ENCODE data around the gene TMED5. TPM values are rescaled to one million over a fixed set of nuclear protein-coding genes. Genes with fewer than 3 reads are reported as not detected.
"Not testable (repeated sequence)": the region's sequence is repeated elsewhere in the genome, so short reads cannot be mapped to it uniquely, and the experiment has no call there.

Gene TMED5
- total RNA-seq, 6 experiments from 2014 or later: 65.3 to 154 (median 88.9) TPM

- H3K36me3 ChIP-seq: no peaks in the 10 kb centered on the region
- H3K4me3 ChIP-seq: no peak overlapping the region
- no peak for TF ChIP-seq CTCF (IDR thresholded peaks at IDR 0.05)
- no peak for TF ChIP-seq POLR2A (IDR thresholded peaks at IDR 0.05)
- no peak overlapping the region for H3K27ac ChIP-seq
- no peak for DNase-seq
- H3K4me1 ChIP-seq: no peaks in the 10 kb centered on the region
- no peaks in the 10 kb centered on the region for H3K27me3 ChIP-seq
- ATAC-seq: no peak
- H3K9me3 ChIP-seq: no peaks in the 10 kb centered on the region
- intact Hi-C loops (cut with DNase I): no loop called here
- WGBS (ENCODE audit: insufficient coverage, low coverage, low lambda C conversion rate, missing lambda C conversion rate): 100% methylated on average over 3 of the region's 3 CpGs
Measured at GRCh38 chr1:93190432-93190831, 10.2 kb upstream of the TMED5 start.

DNA sequence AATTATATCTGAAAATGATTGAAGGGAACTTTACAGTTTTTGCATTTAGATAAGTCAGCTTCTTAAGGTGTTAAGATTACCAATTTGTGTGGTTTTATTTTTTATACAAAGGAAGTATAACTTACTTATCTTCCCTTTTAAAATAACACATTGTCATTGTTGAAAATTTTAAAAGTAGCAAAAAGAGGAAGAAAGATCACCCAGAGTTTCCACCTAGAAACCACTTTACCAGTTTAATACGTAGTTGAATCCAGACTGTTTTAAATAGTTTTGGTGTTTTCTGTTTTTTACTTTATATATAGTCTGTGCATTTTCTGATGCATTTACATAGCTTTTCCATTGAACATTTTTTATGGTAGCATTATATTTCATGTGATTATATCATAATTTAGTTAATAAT is 6.5 kb upstream of the TMED5 start:
- no peak for TF ChIP-seq POLR2A (IDR thresholded peaks at IDR 0.05)
- TF ChIP-seq CTCF (IDR thresholded peaks at IDR 0.05): no peak
- intact Hi-C loops (cut with DNase I): no loop called here
- no peak for DNase-seq
- WGBS (ENCODE audit: insufficient coverage, low coverage, low lambda C conversion rate, missing lambda C conversion rate): 67% methylated on average over 1 of the region's 1 CpG
- no peak overlapping the region for H3K27ac ChIP-seq
- no peak for ATAC-seq
- no peaks in the 10 kb centered on the region for H3K4me1 ChIP-seq
- no peaks in the 10 kb centered on the region for H3K36me3 ChIP-seq
- H3K27me3 ChIP-seq: no peaks in the 10 kb centered on the region
- no peaks in the 10 kb centered on the region for H3K9me3 ChIP-seq
- H3K4me3 ChIP-seq: no peak overlapping the region

DNA sequence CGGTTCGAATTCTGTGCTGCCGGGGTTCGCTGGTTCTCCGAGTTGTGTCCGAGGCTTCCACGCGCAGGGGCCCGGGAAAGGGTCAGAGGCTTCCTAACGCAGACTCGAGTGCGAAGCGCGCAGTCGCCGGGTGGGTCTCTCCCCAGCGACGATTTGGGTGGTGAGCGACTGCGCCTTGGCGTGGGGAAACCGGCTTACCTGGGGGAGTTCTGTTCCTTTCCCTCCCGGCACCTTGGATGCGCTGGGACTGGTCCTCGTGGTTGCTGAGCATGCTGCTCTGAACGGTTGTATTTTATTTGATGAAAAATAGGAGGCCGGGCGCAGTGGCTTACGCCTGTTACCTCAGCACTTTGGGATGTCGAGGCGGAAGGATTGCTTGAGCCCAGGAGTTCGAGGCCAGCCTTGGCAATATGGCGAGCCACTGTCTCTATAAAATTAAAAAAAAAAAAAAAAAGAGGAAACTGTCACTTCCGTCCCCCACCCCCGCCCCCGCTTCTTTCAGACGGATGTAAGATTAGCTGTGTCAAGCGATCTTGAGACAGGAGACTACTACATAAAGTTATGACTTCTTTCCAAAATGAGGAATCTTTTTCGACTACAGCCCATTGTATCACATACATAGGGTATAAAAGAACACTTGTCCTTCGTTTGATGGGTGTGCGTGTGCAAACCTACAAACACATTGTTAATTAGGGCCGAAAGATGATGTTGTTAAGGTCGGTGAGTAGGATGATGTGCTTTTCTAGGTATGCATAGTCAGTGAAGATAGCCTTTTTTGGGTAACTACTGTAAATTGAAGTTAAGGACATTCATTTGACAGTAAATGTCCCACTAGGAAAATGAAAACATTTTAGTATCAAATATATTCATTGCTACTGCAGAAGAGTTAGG is 755 bp upstream of the TMED5 start, which contains the start of gene CCDC18:
TSS of gene CCDC18 (plus strand) at position 2 of the 891 bp plus-strand sequence. CDS start 2,638 bp downstream, outside the sequence.
- 7% methylated on average over 17 of the region's 43 CpGs for WGBS (ENCODE audit: insufficient coverage, low coverage, low lambda C conversion rate, missing lambda C conversion rate)
- DNase-seq (no peak), ATAC-seq (no peak)
- Histone ChIP-seq H3K4me1 (peaks cover 0 to 18% (median 0%) of the 10 kb centered on the region in 4 donors), H3K4me3 (peak within 1 kb of the TSS; percentile 79 to 85 (median 82)), H3K9me3 (no peaks in the 10 kb centered on the region), H3K36me3 (no peaks in the 10 kb centered on the region), H3K27me3 (no peaks in the 10 kb centered on the region), H3K27ac (peak within 1 kb of the TSS; percentile 99 to 100 (median 99))
- no peak for TF ChIP-seq POLR2A (IDR thresholded peaks at IDR 0.05)
- no peak for TF ChIP-seq CTCF (IDR thresholded peaks at IDR 0.05)
- intact Hi-C loops (cut with DNase I): no loop called here

- intact Hi-C loops (cut with DNase I): no loop called here
- Histone ChIP-seq H3K36me3 (no peaks in the 10 kb centered on the region), H3K27me3 (no peaks in the 10 kb centered on the region), H3K9me3 (no peaks in the 10 kb centered on the region), H3K4me1 (peaks cover 0 to 18% (median 0%) of the 10 kb centered on the region in 4 donors), H3K4me3 (peak overlapping the region; percentile 79 to 85 (median 82)), H3K27ac (peak overlapping the region; percentile 99 to 100 (median 99))
- ATAC-seq (no peak), DNase-seq (peak in 1 of 3 donors; percentile 27)
- TF ChIP-seq POLR2A (IDR thresholded peaks at IDR 0.05): no peak
- WGBS (ENCODE audit: insufficient coverage, low coverage, low lambda C conversion rate, missing lambda C conversion rate): 9% methylated on average over 5 of the region's 5 CpGs
Measured at GRCh38 chr1:93178418-93178817, 1.8 kb downstream of the TMED5 start.

DNA sequence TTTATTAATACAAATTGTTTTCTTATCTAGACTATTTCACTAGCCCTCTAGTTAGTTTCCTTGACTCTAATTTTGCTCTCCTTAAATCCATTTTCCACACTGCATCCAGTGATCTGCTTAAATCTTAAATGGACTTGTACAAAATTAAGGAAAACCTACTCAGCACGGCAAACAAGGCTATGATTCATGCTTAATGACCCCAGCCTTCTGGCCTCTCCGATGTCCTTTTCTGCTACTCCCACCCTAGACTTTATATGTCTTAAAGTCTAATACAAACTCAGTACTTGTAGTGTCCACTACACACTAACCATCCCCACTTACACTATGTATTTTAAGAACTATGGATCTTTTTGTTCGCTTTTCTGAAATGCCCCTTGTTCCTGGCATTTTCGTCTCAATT is 2.2 kb downstream of the TMED5 start:
- H3K27me3 ChIP-seq: no peaks in the 10 kb centered on the region
- peak overlapping the region; percentile 79 to 85 (median 82) for H3K4me3 ChIP-seq
- TF ChIP-seq POLR2A (IDR thresholded peaks at IDR 0.05): no peak
- TF ChIP-seq CTCF (IDR thresholded peaks at IDR 0.05): no peak
- ATAC-seq (no peak), DNase-seq (no peak)
- H3K9me3 ChIP-seq: no peaks in the 10 kb centered on the region
- H3K4me1 ChIP-seq: peaks cover 0 to 18% (median 0%) of the 10 kb centered on the region in 4 donors
- WGBS (ENCODE audit: insufficient coverage, low coverage, low lambda C conversion rate, missing lambda C conversion rate): 12% methylated on average over 4 of the region's 4 CpGs
- intact Hi-C loops (cut with DNase I): no loop called here
- H3K36me3 ChIP-seq: no peaks in the 10 kb centered on the region
- peak overlapping the region in 2 of 3 donors; percentile 99 to 100 for H3K27ac ChIP-seq

- peaks cover 0 to 18% (median 0%) of the 10 kb centered on the region in 4 donors for H3K4me1 ChIP-seq
- H3K9me3 ChIP-seq; intact Hi-C loops (cut with DNase I); H3K4me3 ChIP-seq; ATAC-seq; H3K27me3 ChIP-seq; DNase-seq; H3K27ac ChIP-seq; H3K36me3 ChIP-seq: not testable (repeated sequence)
- WGBS (ENCODE audit: insufficient coverage, low coverage, low lambda C conversion rate, missing lambda C conversion rate): 94% methylated on average over 3 of the region's 3 CpGs
Measured at GRCh38 chr1:93174638-93175037, 5.6 kb downstream of the TMED5 start.

All from right lobe of liver (tissue), 6 donors.